Fibroblast of pulmonary artery (primary cell): Measurements from ENCODE around the gene PDE11A.

Source experiments
- DNase-seq: peaks from one replicate; pipeline ENCODE4 v3.0.0-alpha.2; 2010; ENCODE audit warnings: low read depth
- H3K4me3 ChIP-seq: replicated peaks from 2 replicates; pipeline ENCODE4 v1.5.1; 2011; ENCODE audit warnings: low read depth, mild to moderate bottlenecking, control low read depth, low read length, moderate library complexity
- CTCF ChIP-seq: IDR thresholded peaks from 2 replicates; pipeline ENCODE4 v1.5.1; 2011; ENCODE audit warnings: mild to moderate bottlenecking, control low read depth, low read length, inconsistent platforms; ENCODE audit errors: missing control alignments

PDE11A gene

GRCh38 chr2:178111743-178112142 lies 39.2 kb upstream of the PDE11A start:
- no peak overlapping the region for H3K4me3 ChIP-seq
- DNase-seq = no peak
- TF ChIP-seq CTCF = no peak

- no peak for DNase-seq
- no peak overlapping the region for H3K4me3 ChIP-seq
- TF ChIP-seq CTCF = no peak
Observed at GRCh38 chr2:178110681-178111080, 38.1 kb upstream of the PDE11A start.

GRCh38 chr2:178109813-178110212 lies 37.2 kb upstream of the PDE11A start:
- no peak overlapping the region for H3K4me3 ChIP-seq
- peak; percentile 65 for TF ChIP-seq CTCF
- DNase-seq = peak; percentile 68

- TF ChIP-seq CTCF = no peak
- DNase-seq = no peak
Observed at GRCh38 chr2:178108176-178108575, 35.6 kb upstream of the PDE11A start.

GRCh38 chr2:178106053-178106452 lies 33.5 kb upstream of the PDE11A start:
- no peak for TF ChIP-seq CTCF
- DNase-seq = no peak
- H3K4me3 ChIP-seq = no peak overlapping the region

More at GRCh38 chr2:178108176-178108575, 35.6 kb upstream of the PDE11A start:
- no peak overlapping the region for H3K4me3 ChIP-seq

- no peak for TF ChIP-seq CTCF
- no peak overlapping the region for H3K4me3 ChIP-seq
- DNase-seq = no peak
Observed at GRCh38 chr2:178105566-178105965, 33.0 kb upstream of the PDE11A start.

GRCh38 chr2:178101321-178102079 lies 28.9 kb upstream of the PDE11A start:
- no peak for DNase-seq
- TF ChIP-seq CTCF = no peak
- H3K4me3 ChIP-seq = no peak overlapping the region
